HG02884 (cell line): ENCODE data around the gene TSPAN9.

ENCODE experiments used
- ATAC-seq: cut with Tn5 transposase; IDR thresholded peaks from one replicate; pipeline ENCODE4 v1.9.1; 2021; ENCODE audit warnings: mild to moderate bottlenecking, moderate library complexity; ENCODE audit not compliant: unreplicated experiment

TSPAN9 gene

GRCh38 chr12:3097836-3098235 is 20.7 kb downstream of the TSPAN9 start:
- ATAC-seq: no peak

DNA sequence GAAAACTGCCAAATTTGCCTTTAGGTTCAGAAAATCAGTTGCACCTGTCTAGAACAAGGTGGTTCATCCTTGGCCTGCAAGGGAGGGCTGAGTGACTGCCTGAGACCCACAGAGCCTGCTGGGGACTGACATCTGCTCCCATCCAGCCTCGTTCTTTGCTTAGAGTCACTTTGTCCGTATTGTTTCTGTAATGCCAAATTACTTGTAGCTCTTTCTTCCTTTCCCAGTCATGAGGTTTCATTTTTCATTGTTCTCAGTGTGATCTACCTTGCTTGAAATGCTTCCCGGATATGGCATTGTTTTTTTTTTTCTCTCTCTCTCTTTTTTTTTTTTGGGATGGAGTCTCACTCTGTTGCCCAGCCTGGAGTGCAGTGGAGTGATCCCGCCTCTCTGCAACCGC is 21.3 kb downstream of the TSPAN9 start:
- no peak for ATAC-seq

DNA sequence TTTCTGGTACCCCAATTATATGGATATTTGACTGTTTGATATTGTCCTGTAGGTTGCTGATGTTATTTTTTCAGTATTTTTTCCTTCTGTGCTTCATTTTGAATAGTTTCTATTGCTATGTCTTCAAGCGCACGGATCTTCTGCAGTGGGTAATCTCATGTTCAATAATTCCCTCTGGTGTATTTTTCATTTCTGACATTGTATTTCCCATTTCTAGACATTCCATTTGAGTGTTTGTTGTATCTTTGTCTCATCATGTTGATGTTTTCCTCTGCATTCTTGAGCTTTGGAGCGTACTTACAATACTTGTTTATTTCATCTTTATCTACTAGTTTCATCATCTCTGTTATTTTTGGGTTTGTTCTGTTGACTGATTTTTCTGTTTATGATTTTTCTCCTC is 22.0 kb downstream of the TSPAN9 start:
- ATAC-seq: no peak

DNA sequence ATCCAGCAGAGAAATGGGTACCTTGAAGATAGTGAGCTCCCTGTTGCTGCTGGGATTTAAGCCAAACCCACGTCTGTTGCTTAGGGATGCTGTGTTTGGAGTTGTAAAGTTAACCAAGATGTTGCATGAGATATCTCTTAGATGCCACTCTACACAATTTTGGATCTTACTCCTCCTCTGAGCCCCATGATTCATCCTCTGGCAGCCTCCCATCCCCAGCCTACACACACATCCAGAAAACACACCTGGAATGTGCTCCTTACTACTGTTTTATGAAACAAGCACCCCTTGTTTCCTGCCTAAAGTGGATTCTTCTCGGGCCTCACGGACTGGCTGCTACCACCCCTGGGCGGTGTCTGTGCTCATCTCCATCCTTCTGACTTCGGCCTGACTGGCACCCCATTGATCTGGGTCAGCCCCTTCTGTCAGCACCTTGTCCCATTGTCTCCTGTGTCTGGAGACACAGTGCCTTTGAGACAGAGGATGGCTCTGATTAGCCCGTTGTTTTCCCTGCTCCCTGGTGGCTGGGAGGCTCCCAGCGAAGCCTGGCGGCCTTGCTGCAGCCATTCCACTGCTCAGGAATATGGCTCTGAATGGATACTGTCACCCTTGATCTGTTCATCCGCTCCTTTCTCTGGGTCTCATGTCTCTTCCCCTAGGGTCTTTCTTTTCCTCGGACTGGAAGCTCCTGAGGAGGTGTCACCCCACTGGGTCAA is 24.3 kb downstream of the TSPAN9 start:
- ATAC-seq: no peak

- ATAC-seq: no peak
Measured at GRCh38 chr12:3102771-3103410, 25.7 kb downstream of the TSPAN9 start.

- ATAC-seq: no peak
Measured at GRCh38 chr12:3103806-3104205, 26.6 kb downstream of the TSPAN9 start.

DNA sequence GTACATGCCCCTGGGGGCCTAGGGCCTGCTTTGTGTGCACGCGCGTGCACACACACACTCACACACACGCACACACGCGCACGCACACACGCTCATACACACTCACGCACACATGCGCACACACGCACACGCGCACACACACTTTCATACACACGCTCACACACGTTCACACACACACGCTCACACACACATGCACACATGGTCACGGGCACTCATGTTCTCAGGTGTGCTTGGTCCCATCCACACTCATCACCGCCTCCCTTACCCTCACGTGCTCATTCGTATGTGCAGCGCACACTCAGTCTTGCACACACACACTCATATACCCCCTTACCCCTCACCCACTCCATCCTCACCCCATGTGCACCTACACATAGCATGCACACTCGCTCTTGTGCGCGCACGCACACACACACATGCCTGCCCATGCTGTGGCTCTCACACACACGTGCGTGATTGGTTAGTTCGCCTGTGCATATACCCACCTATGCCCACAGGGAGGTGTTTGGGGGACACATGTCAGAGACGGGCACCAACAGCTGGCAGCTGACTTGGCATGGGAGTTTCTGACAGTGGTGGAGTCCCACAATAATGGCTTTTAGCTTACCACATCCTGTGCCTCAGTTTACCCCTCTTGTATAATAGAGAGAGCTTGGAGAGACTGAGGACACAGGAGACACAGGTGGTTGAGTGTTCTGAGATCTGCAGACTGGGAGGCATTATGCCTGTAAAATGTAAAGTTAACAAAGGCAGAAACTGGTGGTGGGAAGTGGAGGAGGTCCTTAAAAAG is 28.7 kb downstream of the TSPAN9 start:
- ATAC-seq: no peak

- ATAC-seq: no peak
Measured at GRCh38 chr12:3106579-3106978, 29.4 kb downstream of the TSPAN9 start.

DNA sequence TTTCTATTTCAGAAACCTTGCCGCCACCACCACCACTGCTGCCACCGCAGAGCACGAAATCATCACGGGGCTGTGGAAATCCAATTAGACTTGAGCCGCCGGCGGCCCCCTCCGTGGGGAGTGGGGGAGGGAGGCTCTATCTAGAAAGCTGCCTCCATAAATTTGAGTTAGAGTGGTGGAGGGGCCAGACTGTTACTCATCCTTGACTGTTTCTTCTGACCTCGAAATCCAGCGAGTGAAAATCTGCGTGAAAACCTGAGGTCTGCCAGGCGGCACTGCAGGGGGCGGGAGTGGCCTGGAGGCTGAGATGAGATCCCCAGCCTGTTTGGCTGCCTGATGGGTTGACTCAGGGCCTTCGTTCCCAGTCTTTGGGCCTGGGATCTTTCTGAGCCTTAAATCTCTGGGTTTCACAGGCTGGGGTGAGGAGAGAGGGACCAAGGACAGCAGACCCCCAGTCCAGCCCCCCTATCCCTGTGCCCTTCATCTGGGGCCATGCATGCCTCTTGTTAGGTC is 29.9 kb downstream of the TSPAN9 start:
- ATAC-seq: no peak

DNA sequence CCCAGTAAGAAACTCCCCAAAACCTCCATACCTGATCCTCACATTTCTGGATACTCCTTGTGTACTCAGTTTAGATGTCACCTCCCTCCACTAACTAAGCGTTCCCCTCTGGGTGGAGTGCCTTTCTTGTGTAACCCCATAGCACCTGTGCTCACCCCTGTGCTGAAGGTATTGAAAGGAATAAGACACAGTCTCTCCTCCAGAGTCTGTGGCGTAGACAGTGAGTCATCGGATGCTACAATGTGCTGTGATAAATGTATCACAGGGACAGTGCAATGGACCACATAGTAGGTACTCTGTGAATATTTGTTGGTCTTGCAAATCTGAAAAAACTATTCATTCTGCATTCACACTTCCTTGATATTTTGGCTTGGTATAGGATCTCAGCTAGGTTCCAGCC is 30.8 kb downstream of the TSPAN9 start:
- ATAC-seq: no peak

DNA sequence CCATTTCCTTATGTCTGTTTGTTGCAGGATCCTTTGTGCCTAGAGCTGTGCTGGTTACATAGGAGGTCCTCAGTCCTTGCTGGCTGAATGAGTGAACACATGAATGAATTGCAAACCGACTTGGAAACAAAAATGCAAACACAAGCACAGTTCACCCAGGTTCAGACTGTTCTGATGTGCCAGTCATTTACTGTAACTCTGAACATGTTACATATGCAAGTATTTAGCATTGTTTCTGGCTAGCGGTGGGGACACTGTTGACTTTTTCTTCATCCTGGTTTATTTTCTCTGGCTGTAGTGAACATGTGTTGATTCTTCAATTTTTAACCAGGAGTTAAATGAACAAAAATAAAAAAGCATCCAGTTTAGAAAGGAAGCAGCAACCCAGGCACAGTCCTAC is 33.4 kb downstream of the TSPAN9 start:
- ATAC-seq: no peak

DNA sequence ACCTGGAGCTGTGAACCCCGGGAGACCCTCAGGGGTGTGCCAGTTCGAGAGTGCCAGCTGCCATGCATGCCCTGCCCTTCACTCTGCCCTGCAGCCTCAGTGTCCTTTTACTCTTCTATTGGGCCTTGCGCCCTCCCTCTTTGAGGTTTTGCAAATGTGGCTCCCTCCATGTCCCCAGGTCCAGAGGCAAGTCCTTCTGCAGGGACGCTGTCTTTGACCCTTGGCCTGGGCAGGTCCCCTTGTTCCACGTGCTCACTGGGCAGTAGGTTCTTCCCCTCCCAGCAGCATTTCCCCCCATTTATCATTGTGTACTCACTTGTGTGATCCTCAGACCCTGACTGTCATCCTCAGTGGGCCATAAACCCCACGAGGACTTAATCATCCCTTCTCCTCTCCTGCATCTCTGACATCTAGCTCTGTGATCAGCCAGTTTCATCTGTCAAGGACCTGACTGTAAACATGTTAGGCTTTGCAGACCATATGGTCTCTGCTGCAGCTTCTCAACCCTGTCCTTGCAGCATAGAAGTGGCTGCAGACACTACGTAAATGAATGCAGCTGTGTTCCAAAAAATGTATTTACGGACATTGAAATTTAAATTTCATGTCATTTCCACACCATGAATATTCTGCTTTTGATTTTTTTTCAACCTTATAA is 36.6 kb downstream of the TSPAN9 start:
- ATAC-seq: no peak

DNA sequence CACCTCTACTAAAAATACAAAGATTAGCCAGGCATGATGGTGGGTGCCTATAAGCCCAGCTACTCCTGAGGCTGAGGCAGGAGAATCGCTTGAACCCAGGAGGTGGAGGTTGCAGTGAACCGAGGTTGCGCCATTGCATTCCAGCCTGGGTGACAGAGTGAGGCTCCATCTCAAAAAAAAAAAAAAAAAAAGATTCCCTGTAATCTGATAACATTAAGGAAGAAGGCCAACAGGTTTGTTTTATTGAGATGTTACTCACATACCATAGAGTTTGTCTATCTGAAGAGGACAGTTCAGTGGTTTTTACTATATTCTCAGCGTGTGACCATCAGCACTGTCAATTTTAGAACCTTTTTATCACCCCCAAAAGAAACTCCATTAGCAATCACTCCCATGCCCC is 37.5 kb downstream of the TSPAN9 start:
- ATAC-seq: no peak

DNA sequence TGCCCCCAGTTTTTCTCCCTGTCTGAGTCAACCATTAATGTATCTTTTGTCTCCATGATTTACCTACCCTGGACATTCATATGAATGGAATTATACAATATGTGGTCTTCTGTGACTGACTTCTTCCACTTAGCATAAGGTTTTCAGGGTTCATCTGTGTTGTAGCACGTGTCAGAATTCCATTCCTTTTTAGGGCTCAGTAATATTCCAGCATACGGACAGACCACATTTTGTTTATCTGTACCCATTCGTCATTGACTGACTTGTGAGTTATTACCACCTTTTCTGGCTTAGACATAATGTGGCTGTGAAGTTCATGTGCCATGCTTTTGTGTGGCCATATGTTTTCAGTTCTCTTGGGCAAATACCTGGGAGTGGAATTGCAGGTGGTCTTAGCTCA is 37.9 kb downstream of the TSPAN9 start:
- no peak for ATAC-seq

GRCh38 chr12:3116106-3116844 is 39.1 kb downstream of the TSPAN9 start:
- no peak for ATAC-seq

GRCh38 chr12:3117144-3117581 is 40.0 kb downstream of the TSPAN9 start:
- ATAC-seq: no peak

DNA sequence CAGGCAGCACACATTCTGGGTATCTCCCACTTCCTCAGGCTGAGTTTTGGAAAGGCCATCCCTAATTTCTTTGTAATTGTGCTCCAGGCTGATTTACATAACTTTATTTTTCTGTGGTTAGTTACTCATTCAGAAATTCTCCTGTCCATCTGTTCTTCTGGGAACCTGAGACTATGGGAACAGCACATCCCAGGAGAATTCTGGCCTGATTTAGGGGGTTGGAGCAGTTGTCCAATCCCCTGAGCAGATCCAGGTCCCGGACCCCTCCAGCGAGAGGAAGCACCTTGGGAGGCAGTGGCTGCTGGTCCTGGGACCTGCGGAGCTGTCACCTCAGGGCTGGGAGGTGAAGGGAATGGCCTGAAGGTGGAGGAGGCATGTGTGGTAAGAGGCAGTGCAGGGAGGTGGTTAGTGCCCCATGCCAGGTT is 40.4 kb downstream of the TSPAN9 start:
- no peak for ATAC-seq

DNA sequence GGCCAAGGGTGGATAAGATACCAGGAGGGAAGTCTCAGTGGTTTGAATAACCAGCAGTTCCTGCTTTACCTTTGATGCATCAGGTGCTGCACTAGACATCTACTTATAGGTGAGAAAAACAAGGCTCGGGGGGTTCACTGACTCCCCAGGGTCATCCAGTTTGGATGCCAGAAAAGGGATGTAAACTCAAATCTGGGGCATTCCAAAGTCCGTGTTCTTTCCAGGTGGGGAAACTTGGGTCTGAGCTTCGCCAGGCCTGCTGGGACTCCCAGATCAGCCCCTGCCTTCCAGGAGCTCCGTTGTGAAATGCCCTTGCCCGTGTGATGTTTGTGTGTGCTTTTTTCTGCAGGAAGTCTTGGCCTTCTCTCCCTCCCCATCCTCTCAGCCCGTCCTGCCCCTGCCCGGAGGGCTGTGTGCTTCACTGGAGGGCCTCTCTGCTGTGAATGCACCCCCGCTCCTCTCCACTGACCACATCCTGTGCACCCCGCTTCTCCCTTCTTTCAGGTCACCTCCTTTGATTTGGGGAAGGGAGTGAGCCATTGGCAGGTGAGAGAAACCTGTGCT is 42.1 kb downstream of the TSPAN9 start:
- ATAC-seq: no peak

- ATAC-seq: no peak
Measured at GRCh38 chr12:3119756-3120601, 42.8 kb downstream of the TSPAN9 start.
